Body of pancreas (tissue), 4 donors: ENCODE measurements around the gene NEDD4L.

Source experiments
- CTCF ChIP-seq, 7 experiments: fragments of 450-650 bp in 4 of 7; fragments of 200-600 bp in 3 of 7; sonication (generic) in 3 of 7; IDR thresholded peaks; one replicate each; pipeline ENCODE4 v1.5.1; 2016 to 2019; ENCODE audit warnings: antibody characterized with exemption in 7 of 7
- POLR2A ChIP-seq, 3 donors: fragments of 450-650 bp; IDR thresholded peaks; one replicate each; pipeline ENCODE4 v1.6.1; 2016; ENCODE audit warnings: antibody characterized with exemption in 3 of 3, mild to moderate bottlenecking in 2 of 3

DNA sequence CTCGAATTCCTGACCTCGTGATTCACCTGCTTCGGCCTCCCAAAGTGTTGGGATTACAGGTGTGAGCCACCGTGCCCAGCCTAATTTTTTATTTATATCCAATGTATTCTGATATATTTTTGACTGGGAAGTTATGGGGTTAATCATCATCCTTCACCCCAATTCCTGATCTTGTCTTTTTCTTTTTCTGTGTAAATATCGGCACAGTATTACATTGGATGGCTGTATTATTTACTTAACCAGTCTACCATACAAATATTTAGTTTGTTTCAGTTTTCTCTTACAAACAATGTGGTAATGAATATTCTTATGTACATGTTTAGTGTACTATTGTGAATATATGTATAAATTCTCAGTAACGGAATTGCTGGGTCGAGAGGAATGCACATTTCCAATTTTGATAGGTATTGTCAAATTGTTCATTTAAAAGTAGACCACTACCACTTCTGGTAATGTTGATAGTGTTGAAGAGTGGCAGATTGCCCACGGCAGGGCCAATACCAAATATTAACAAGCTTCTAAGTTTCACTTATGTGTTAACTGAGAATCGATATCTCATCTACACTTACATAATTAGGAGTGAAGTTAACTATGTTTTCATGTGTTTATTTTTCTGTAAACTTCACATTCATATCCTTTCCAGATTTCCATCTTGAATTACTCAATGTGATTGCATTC lies 388.2 kb downstream of the NEDD4L start:
- TF ChIP-seq CTCF (IDR thresholded peaks at IDR 0.05), result no peak
- TF ChIP-seq POLR2A (IDR thresholded peaks at IDR 0.05), result no peak
